ENCODE measurements around the gene SMIM3.
"Not testable (repeated sequence)": the region's sequence is repeated elsewhere in the genome, so short reads cannot be mapped to it uniquely, and the experiment has no call there.

SMIM3 gene

DNA sequence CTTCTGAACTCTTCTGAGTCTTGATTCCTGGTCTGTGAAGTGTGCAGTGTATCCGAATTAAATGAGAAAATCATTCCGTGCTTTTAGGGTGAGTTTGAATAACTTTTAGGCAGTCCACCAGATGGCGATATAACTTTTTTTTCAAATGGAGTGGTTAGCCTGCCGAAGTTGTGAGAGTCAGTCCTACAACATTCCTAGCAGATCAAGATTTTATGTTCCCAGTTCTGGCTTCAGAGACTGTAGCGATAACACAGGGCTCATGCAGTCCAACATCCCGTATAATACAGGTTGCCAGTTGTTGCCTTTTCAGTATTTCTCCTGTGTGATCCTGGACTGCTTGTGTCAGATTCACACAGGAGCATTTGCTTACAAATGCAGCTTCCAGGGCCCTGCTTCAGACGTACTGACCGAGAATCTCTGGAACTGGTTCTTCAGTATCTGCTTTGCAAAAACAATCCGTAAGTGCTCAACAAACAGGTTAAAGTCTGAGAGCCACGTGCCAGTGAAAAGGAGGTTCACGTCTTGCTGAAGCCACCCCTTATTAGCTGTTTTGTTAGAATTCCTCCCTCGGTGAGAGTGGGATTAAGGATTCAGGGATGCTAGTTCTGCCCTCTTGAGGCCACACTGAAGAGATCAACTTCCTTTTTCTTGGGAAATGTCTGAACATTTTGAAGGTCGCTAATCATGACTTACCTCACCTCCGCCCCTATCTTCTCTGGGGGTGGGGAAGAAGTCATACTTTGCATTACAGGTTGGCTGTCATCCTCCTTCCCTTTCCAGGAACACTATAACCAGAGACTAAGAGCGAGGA lies 22.8 kb downstream of the SMIM3 start:
- no peak for DNase-seq

DNA sequence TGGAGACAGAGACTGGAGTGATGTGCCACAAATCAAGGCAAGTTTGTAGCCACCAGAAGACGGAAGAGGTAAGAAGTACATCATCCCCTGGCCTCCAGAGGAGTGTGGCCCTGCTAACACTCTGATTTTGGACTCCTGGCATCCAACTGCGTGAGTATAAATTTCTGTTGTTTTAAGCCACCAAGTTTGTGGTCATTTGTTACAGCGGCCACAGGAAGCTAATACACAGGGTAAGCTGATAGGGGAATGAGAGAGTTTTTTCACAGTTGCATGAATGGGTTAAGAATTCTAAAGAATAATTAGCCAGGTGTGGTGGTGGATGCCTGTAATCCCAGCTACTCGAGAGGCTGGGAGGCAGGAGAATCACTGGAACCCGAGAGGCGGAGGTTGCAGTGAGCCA lies 25.8 kb downstream of the SMIM3 start:
- no peak for DNase-seq

- no peak for DNase-seq
Observed at GRCh38 chr5:150809363-150809762, 30.8 kb downstream of the SMIM3 start.

- DNase-seq: no peak
Observed at GRCh38 chr5:150815010-150815409, 36.5 kb downstream of the SMIM3 start.

GRCh38 chr5:150816946-150817345 lies 38.4 kb downstream of the SMIM3 start:
- DNase-seq: no peak

- DNase-seq: no peak
Observed at GRCh38 chr5:150829744-150830143, 51.2 kb downstream of the SMIM3 start.

- not testable (repeated sequence) for DNase-seq
Observed at GRCh38 chr5:150831821-150832220, 53.3 kb downstream of the SMIM3 start.

- DNase-seq: no peak
Observed at GRCh38 chr5:150836064-150836463, 57.5 kb downstream of the SMIM3 start.

- DNase-seq: no peak
Observed at GRCh38 chr5:150836703-150837102, 58.1 kb downstream of the SMIM3 start.

- DNase-seq: not testable (repeated sequence)
Observed at GRCh38 chr5:150845185-150845859, 66.8 kb downstream of the SMIM3 start.

- DNase-seq: not testable (repeated sequence)
Observed at GRCh38 chr5:150846308-150846653, 67.7 kb downstream of the SMIM3 start, which contains the start of gene IRGM. Gene IRGM (plus strand): TSS chr5:150846521. CDS start chr5:150848124, 1,603 bp downstream.
